Progenitor cell of endocrine pancreas (in vitro differentiated cells): ENCODE measurements around the gene ST8SIA1. TPM values are rescaled to one million over a fixed set of nuclear protein-coding genes. Genes with fewer than 3 reads are reported as not detected.

Experiments
- DNase-seq: peaks from one replicate; pipeline ENCODE4 v3.0.0; 2021; ENCODE audit warnings: low spot score; ENCODE audit not compliant: unreplicated experiment
- H3K27ac Mint-ChIP-seq: 2 replicates; pipeline ENCODE4 v1.8.0; 2021; ENCODE audit warnings: mild to moderate bottlenecking, moderate library complexity, mixed read lengths
- H3K27me3 Mint-ChIP-seq: 2 replicates; pipeline ENCODE4 v1.8.0; 2021; ENCODE audit warnings: mixed read lengths
- H3K36me3 Mint-ChIP-seq: 2 replicates; pipeline ENCODE4 v1.8.0; 2022; ENCODE audit warnings: mixed read lengths; ENCODE audit not compliant: insufficient read depth
- H3K4me1 Mint-ChIP-seq: 2 replicates; pipeline ENCODE4 v1.8.0; 2021; ENCODE audit warnings: low read depth, mixed read lengths
- H3K4me3 Mint-ChIP-seq: 2 replicates; pipeline ENCODE4 v1.8.0; 2021; ENCODE audit warnings: low read depth, mild to moderate bottlenecking, moderate library complexity, mixed read lengths
- H3K9me3 Mint-ChIP-seq: 2 replicates; pipeline ENCODE4 v1.8.0; 2021; ENCODE audit warnings: low read depth, mixed read lengths
- total RNA-seq: library from RNA; stranded (reverse); gene quantifications from 2 replicates; pipeline ENCODE4 v1.2.1, GENCODE V29; 2021
- TF ChIP-seq, protein P1 (sequence below): fragments of 200-600 bp; sonication (generic); IDR thresholded peaks from one replicate; pipeline ENCODE4 v1.5.0; 2021; ENCODE audit warnings: antibody characterized with exemption, mild to moderate bottlenecking; ENCODE audit not compliant: unreplicated experiment

Gene ST8SIA1
- total RNA-seq, 1 donor from 2014 or later: 5.2 TPM

DNA sequence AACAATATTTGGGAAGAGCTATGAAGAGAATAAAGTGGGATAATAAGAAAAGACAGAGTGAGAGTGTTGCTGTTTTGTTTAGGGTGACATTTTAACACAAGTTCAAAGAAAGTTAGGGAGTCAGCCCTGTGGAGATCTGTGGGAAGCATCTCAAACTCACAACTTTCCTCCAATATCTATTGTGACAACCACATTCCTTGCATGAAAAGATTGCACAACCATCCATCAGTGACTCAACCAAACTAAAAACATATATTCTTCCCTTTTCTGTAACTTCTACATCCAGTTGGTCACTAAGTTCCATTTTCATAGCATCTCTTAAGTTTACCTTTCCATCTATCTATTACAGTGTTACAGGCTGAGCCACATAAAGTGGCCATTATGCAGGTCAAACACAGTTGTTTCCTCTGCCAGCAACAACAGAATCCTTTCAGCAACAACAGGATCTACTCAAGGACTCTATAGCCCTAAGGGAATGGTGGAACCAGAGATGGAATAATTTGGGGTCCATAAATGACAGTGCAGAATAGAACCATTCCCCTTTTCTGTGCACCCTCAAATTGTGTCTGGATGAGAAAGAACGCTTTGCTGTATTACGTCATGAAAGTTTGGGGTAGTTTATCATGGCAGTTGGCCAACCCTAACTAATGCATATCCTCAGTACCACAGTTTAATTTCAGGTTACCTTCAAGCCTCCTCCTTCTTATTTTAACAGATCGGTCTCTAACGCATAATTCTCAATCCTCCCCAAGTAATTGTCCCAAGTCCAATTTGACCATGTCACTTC is 118.8 kb downstream of the ST8SIA1 start:
- Mint-ChIP-seq H3K9me3 (peaks cover 20% of the 10 kb centered on the region), H3K27ac (no peak overlapping the region), H3K36me3 (no peaks in the 10 kb centered on the region), H3K4me1 (no peaks in the 10 kb centered on the region), H3K27me3 (no peaks in the 10 kb centered on the region), H3K4me3 (no peak overlapping the region)
- TF ChIP-seq, protein P1, sequence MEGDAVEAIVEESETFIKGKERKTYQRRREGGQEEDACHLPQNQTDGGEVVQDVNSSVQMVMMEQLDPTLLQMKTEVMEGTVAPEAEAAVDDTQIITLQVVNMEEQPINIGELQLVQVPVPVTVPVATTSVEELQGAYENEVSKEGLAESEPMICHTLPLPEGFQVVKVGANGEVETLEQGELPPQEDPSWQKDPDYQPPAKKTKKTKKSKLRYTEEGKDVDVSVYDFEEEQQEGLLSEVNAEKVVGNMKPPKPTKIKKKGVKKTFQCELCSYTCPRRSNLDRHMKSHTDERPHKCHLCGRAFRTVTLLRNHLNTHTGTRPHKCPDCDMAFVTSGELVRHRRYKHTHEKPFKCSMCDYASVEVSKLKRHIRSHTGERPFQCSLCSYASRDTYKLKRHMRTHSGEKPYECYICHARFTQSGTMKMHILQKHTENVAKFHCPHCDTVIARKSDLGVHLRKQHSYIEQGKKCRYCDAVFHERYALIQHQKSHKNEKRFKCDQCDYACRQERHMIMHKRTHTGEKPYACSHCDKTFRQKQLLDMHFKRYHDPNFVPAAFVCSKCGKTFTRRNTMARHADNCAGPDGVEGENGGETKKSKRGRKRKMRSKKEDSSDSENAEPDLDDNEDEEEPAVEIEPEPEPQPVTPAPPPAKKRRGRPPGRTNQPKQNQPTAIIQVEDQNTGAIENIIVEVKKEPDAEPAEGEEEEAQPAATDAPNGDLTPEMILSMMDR: no peak
- no peak for DNase-seq

DNA sequence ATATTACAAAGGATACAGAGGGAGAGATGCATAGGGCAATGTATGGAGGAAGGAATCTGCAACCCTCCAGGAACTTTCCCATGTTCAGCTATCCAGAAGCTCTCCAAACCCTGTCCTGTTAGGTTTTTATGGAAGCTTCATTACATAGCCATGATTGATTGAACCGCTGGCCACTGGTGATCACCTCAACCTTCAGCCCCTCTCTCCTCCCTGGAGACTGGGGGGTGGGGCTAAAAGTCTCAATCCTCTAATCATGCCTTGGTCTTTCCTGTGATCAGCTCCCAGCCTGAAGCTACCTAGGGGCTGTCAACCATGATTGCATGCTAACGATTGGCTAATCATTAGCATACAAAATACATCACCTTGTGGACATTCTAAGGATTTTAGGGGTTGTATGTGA is 123.4 kb downstream of the ST8SIA1 start:
- TF ChIP-seq, protein P1: no peak
- DNase-seq: no peak
- no peaks in the 10 kb centered on the region for H3K36me3 Mint-ChIP-seq
- H3K4me3 Mint-ChIP-seq: no peak overlapping the region
- no peaks in the 10 kb centered on the region for H3K27me3 Mint-ChIP-seq
- H3K4me1 Mint-ChIP-seq: no peaks in the 10 kb centered on the region
- H3K9me3 Mint-ChIP-seq: peaks cover 19% of the 10 kb centered on the region
- no peak overlapping the region for H3K27ac Mint-ChIP-seq

DNA sequence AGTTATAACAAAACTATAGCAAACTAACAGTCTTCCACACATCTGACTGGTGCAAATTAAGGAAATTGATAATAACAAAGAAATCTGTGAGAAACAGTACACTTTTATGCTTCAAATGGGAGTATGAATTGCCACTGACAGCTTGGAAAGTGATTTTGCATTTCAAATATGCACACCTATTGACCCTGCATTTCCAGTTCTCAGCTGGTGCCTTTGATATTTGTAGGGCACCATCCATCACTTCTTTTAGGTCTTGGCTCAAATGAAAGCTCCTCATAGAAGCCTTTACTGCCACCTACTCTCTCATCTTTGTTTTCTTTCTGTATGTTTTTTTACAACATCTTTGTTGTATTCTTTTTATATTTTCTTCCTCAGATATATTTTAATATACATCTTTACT is 125.1 kb downstream of the ST8SIA1 start:
- H3K4me1 Mint-ChIP-seq: no peaks in the 10 kb centered on the region
- H3K36me3 Mint-ChIP-seq: no peaks in the 10 kb centered on the region
- TF ChIP-seq, protein P1: no peak
- H3K4me3 Mint-ChIP-seq: no peak overlapping the region
- H3K9me3 Mint-ChIP-seq: peaks cover 18% of the 10 kb centered on the region
- no peaks in the 10 kb centered on the region for H3K27me3 Mint-ChIP-seq
- no peak overlapping the region for H3K27ac Mint-ChIP-seq
- no peak for DNase-seq

DNA sequence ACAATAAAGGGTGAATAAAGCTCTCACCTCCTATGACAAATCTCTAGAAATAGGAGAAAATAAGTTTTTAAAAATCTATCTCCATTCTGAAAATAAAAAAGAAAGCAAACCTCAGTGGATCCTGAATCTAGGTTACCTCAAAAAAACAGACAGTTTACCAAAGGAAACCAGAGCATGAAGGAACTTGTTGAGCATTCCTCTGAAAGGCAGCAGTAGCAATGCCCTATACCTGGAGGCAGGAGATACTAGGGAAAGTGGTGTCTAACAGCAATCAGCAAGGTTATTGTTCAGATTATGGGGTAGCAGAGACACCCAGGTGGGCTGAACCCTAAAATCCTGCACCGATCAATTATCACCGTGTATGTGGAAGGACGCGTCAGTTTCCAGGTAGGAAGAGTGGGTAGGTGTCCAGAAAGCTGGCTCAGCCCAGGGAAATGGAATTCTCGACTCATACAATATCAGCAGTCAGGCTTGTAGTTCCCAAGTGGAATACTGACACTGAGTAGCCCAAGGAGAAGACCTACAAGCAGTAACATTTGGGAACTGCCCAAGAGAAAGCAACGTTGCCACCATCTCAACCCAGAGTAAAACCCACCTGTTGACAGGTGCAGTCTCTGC is 128.3 kb downstream of the ST8SIA1 start:
- H3K27ac Mint-ChIP-seq: no peak overlapping the region
- H3K4me1 Mint-ChIP-seq: no peaks in the 10 kb centered on the region
- peaks cover 2% of the 10 kb centered on the region for H3K36me3 Mint-ChIP-seq
- H3K4me3 Mint-ChIP-seq: no peak overlapping the region
- no peak for DNase-seq
- peaks cover 14% of the 10 kb centered on the region for H3K9me3 Mint-ChIP-seq
- no peaks in the 10 kb centered on the region for H3K27me3 Mint-ChIP-seq
- TF ChIP-seq, protein P1: no peak

DNA sequence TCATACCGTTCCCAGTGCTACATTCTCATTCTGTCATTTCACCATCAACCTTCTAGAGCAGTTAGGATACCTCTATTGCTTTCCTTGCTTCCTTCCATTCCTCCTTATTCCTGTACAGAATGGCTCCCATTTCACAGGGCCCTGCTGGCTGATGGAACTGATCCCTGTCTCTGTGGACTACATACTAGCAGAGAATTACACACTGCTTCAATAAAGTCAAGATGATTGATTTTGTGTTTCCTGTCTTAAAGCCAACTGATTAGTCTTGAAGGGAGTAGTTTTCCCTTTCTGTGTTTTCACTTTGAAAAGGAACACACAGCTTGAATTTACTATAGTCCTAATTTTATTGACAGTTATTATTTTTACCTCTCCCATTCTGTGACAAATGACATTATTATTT is 130.1 kb downstream of the ST8SIA1 start:
- no peak overlapping the region for H3K4me3 Mint-ChIP-seq
- peaks cover 2% of the 10 kb centered on the region for H3K36me3 Mint-ChIP-seq
- no peak overlapping the region for H3K27ac Mint-ChIP-seq
- no peaks in the 10 kb centered on the region for H3K27me3 Mint-ChIP-seq
- H3K4me1 Mint-ChIP-seq: no peaks in the 10 kb centered on the region
- DNase-seq: no peak
- H3K9me3 Mint-ChIP-seq: peaks cover 14% of the 10 kb centered on the region
- TF ChIP-seq, protein P1: no peak
